Measurements from ENCODE around the gene SMURF2. TPM values are rescaled to one million over a fixed set of nuclear protein-coding genes. Genes with fewer than 3 reads are reported as not detected.

The SMURF2 gene
- total and polyA plus RNA-seq, 2 donors (not counting 1 experiment from before 2014, with no cell fraction given), result 96.3 to 108 TPM

GRCh38 chr17:64496348-64496785, 165.7 kb downstream of the SMURF2 start:
- Histone ChIP-seq H3K27me3 (ENCODE audit: control insufficient read depth, insufficient read depth, low read length) (no peaks in the 10 kb centered on the region), H3K4me2 (ENCODE audit: extremely low read depth, insufficient read depth, low read length) (peak overlapping the region; percentile 98), H3K4me1 (ENCODE audit: control insufficient read depth, extremely low read depth, insufficient read depth, low read length) (peaks cover 2% of the 10 kb centered on the region), H3K27ac (ENCODE audit: insufficient read depth, low read length) (peak overlapping the region; percentile 81), H4K20me1 (ENCODE audit: control insufficient read depth, extremely low read depth, insufficient read depth, low read length) (peaks cover 3% of the 10 kb centered on the region), H3K9ac (ENCODE audit: insufficient read depth, low read length) (peak overlapping the region; percentile 73), H2AFZ (ENCODE audit: low read length) (peak overlapping the region; percentile 66), H3K9me3 (ENCODE audit: control insufficient read depth, insufficient read depth, low read depth, low read length) (no peaks in the 10 kb centered on the region), H3K79me2 (ENCODE audit: control insufficient read depth, insufficient read depth, low read length) (peaks cover 29% of the 10 kb centered on the region), H3K36me3 (ENCODE audit: control insufficient read depth, insufficient read depth, low read length) (peaks cover 9% of the 10 kb centered on the region), H3K4me3 (replicated peaks in 1 of 4; ENCODE audit: control extremely low read depth in 1 of 4, insufficient read depth in 1 of 4, low read depth in 3 of 4, low read length in 4 of 4) (peak overlapping the region; percentile 73 to 98 (median 89))
- TF ChIP-seq EZH2 (IDR thresholded peaks at IDR 0.05; ENCODE audit: low read length, missing control alignments), result no peak
- no peak for TF ChIP-seq CTCF (conservative IDR thresholded peaks at IDR 0.05 in 1 of 2, IDR thresholded peaks at IDR 0.05 in 1 of 2; ENCODE audit: low read depth in 1 of 2, low read length in 2 of 2)
- no peak for DNase-seq (ENCODE audit: low read depth in 2 of 2)

Other genes with a start within 250 kb of the SMURF2 start
- gene MILR1, start 213.2 kb downstream of the SMURF2 start, total RNA-seq, result 4.4 and 9.1 TPM in 2 replicates
- gene MILR1, start 213.2 kb downstream of the SMURF2 start, polyA plus RNA-seq, result 11.6 and 33.3 TPM in 2 replicates
- 21.3 and 24.9 TPM in 2 replicates for gene POLG2, start 165.3 kb downstream of the SMURF2 start, total RNA-seq
- gene POLG2, start 165.3 kb downstream of the SMURF2 start, polyA plus RNA-seq, result 5.3 and 6.9 TPM in 2 replicates
- gene DDX5, start 156.0 kb downstream of the SMURF2 start, total RNA-seq, result 393 and 439 TPM in 2 replicates
- 560 and 598 TPM in 2 replicates for gene DDX5, start 156.0 kb downstream of the SMURF2 start, polyA plus RNA-seq
- gene CEP95, start 155.3 kb downstream of the SMURF2 start, total RNA-seq, result 24.4 and 24.8 TPM in 2 replicates
- 12.6 and 16.6 TPM in 2 replicates for gene CEP95, start 155.3 kb downstream of the SMURF2 start, polyA plus RNA-seq